ENCODE data around the gene NOS1.

GRCh38 chr12:117377758-117378157 lies 16.3 kb upstream of the NOS1 start:
- TF ChIP-seq, protein P1, sequence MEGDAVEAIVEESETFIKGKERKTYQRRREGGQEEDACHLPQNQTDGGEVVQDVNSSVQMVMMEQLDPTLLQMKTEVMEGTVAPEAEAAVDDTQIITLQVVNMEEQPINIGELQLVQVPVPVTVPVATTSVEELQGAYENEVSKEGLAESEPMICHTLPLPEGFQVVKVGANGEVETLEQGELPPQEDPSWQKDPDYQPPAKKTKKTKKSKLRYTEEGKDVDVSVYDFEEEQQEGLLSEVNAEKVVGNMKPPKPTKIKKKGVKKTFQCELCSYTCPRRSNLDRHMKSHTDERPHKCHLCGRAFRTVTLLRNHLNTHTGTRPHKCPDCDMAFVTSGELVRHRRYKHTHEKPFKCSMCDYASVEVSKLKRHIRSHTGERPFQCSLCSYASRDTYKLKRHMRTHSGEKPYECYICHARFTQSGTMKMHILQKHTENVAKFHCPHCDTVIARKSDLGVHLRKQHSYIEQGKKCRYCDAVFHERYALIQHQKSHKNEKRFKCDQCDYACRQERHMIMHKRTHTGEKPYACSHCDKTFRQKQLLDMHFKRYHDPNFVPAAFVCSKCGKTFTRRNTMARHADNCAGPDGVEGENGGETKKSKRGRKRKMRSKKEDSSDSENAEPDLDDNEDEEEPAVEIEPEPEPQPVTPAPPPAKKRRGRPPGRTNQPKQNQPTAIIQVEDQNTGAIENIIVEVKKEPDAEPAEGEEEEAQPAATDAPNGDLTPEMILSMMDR (IDR thresholded peaks at IDR 0.05) = no peak
- no peak for TF ChIP-seq POLR2A (IDR thresholded peaks at IDR 0.05)

Measured in thyroid gland (tissue), 4 donors.